ENCODE measurements around the gene NR0B2.

Gene NR0B2

GRCh38 chr1:26945728-26946127 lies 32.0 kb upstream of the NR0B2 start:
- Histone ChIP-seq H4K8ac (ENCODE audit: low read depth, low read length) (no peak overlapping the region), H3K23ac (ENCODE audit: low read depth, low read length, poor library complexity) (no peak overlapping the region), H3K36me3 (replicated peaks in 1 of 2; ENCODE audit: control insufficient read depth in 2 of 2, insufficient read depth in 2 of 2, low read length in 2 of 2) (peaks cover 42 to 60% of the 10 kb centered on the region in 2 donors), H3K4me1 (ENCODE audit: control insufficient read depth in 2 of 2, insufficient read depth in 1 of 2, low read depth in 1 of 2, low read length in 2 of 2) (no peaks in the 10 kb centered on the region), H3K18ac (ENCODE audit: low read length) (no peak overlapping the region), H2BK5ac (ENCODE audit: low read length) (no peak overlapping the region), H3K27me3 (ENCODE audit: control insufficient read depth in 3 of 3, insufficient read depth in 3 of 3, low read depth in 1 of 3, low read length in 3 of 3) (no peaks in the 10 kb centered on the region), H3K4me3 (ENCODE audit: low read length in 2 of 2) (no peak overlapping the region), H3K4ac (ENCODE audit: low read length) (no peak overlapping the region), H3K9me3 (replicated peaks in 1 of 2; ENCODE audit: control insufficient read depth in 2 of 2, insufficient read depth in 1 of 2, low read depth in 1 of 2, low read length in 2 of 2) (peaks cover 0 to 4% of the 10 kb centered on the region in 2 donors), H2BK15ac (ENCODE audit: low read length) (no peak overlapping the region), H2BK12ac (ENCODE audit: low read length) (no peak overlapping the region), H2BK120ac (ENCODE audit: low read depth, low read length) (no peak overlapping the region), H3K4me2 (ENCODE audit: insufficient read depth, low read length, poor library complexity, severe bottlenecking) (no peak overlapping the region), H2AFZ (ENCODE audit: low read length) (no peak overlapping the region), H4K91ac (ENCODE audit: low read depth, low read length, poor library complexity) (no peak overlapping the region), H3K9ac (ENCODE audit: low read depth, low read length, poor library complexity) (no peak overlapping the region), H3K14ac (ENCODE audit: low read length) (no peak overlapping the region), H3K79me1 (ENCODE audit: low read depth, low read length) (peaks cover 4% of the 10 kb centered on the region), H3K27ac (replicated peaks; ENCODE audit: low read length) (no peak overlapping the region), H2AK5ac (ENCODE audit: low read depth, low read length) (no peak overlapping the region)
- no peak for DNase-seq (ENCODE audit: low spot score)
- no CpG with 5 or more reads among the region's 8 CpGs for WGBS, 2 donors (ENCODE audit: extremely low coverage in 2 of 2, insufficient read length in 2 of 2, insufficient replicate concordance in 1 of 2)

GRCh38 chr1:26945138-26945537 lies 31.4 kb upstream of the NR0B2 start:
- H3K9ac ChIP-seq (ENCODE audit: low read depth, low read length, poor library complexity): no peak overlapping the region
- no peak overlapping the region for H3K4me2 ChIP-seq (ENCODE audit: insufficient read depth, low read length, poor library complexity, severe bottlenecking)
- H3K4ac ChIP-seq (ENCODE audit: low read length): no peak overlapping the region
- H3K27ac ChIP-seq (replicated peaks; ENCODE audit: low read length): no peak overlapping the region
- H4K8ac ChIP-seq (ENCODE audit: low read depth, low read length): no peak overlapping the region
- no peak overlapping the region for H2AK5ac ChIP-seq (ENCODE audit: low read depth, low read length)
- no peak overlapping the region for H4K91ac ChIP-seq (ENCODE audit: low read depth, low read length, poor library complexity)
- no peak overlapping the region for H2BK15ac ChIP-seq (ENCODE audit: low read length)
- no peak overlapping the region for H2BK12ac ChIP-seq (ENCODE audit: low read length)
- peaks cover 42 to 60% of the 10 kb centered on the region in 2 donors for H3K36me3 ChIP-seq (replicated peaks in 1 of 2; ENCODE audit: control insufficient read depth in 2 of 2, insufficient read depth in 2 of 2, low read length in 2 of 2)
- no peaks in the 10 kb centered on the region for H3K4me1 ChIP-seq (ENCODE audit: control insufficient read depth in 2 of 2, insufficient read depth in 1 of 2, low read depth in 1 of 2, low read length in 2 of 2)
- H2BK120ac ChIP-seq (ENCODE audit: low read depth, low read length): no peak overlapping the region
- H3K14ac ChIP-seq (ENCODE audit: low read length): no peak overlapping the region
- no CpG with 5 or more reads among the region's 2 CpGs for WGBS, 2 donors (ENCODE audit: extremely low coverage in 2 of 2, insufficient read length in 2 of 2, insufficient replicate concordance in 1 of 2)
- H3K9me3 ChIP-seq (replicated peaks in 1 of 2; ENCODE audit: control insufficient read depth in 2 of 2, insufficient read depth in 1 of 2, low read depth in 1 of 2, low read length in 2 of 2): peaks cover 0 to 4% of the 10 kb centered on the region in 2 donors
- no peak overlapping the region for H3K23ac ChIP-seq (ENCODE audit: low read depth, low read length, poor library complexity)
- no peak overlapping the region for H2AFZ ChIP-seq (ENCODE audit: low read length)
- peaks cover 4% of the 10 kb centered on the region for H3K79me1 ChIP-seq (ENCODE audit: low read depth, low read length)
- no peaks in the 10 kb centered on the region for H3K27me3 ChIP-seq (ENCODE audit: control insufficient read depth in 3 of 3, insufficient read depth in 3 of 3, low read depth in 1 of 3, low read length in 3 of 3)
- H3K4me3 ChIP-seq (ENCODE audit: low read length in 2 of 2): no peak overlapping the region
- no peak overlapping the region for H2BK5ac ChIP-seq (ENCODE audit: low read length)
- no peak for DNase-seq (ENCODE audit: low spot score)
- no peak overlapping the region for H3K18ac ChIP-seq (ENCODE audit: low read length)

- Histone ChIP-seq H3K14ac (ENCODE audit: low read length) (no peak overlapping the region), H4K8ac (ENCODE audit: low read depth, low read length) (no peak overlapping the region), H3K4me3 (ENCODE audit: low read length in 2 of 2) (peak overlapping the region in 1 of 2 donors; percentile 32), H3K27me3 (ENCODE audit: control insufficient read depth in 3 of 3, insufficient read depth in 3 of 3, low read depth in 1 of 3, low read length in 3 of 3) (no peaks in the 10 kb centered on the region), H3K9me3 (replicated peaks in 1 of 2; ENCODE audit: control insufficient read depth in 2 of 2, insufficient read depth in 1 of 2, low read depth in 1 of 2, low read length in 2 of 2) (peaks cover 0 to 4% of the 10 kb centered on the region in 2 donors), H3K79me1 (ENCODE audit: low read depth, low read length) (peaks cover 6% of the 10 kb centered on the region), H3K23ac (ENCODE audit: low read depth, low read length, poor library complexity) (peak overlapping the region; percentile 65), H2BK120ac (ENCODE audit: low read depth, low read length) (no peak overlapping the region), H4K91ac (ENCODE audit: low read depth, low read length, poor library complexity) (no peak overlapping the region), H3K18ac (ENCODE audit: low read length) (no peak overlapping the region), H2AFZ (ENCODE audit: low read length) (no peak overlapping the region), H3K9ac (ENCODE audit: low read depth, low read length, poor library complexity) (no peak overlapping the region), H3K27ac (replicated peaks; ENCODE audit: low read length) (no peak overlapping the region), H2BK12ac (ENCODE audit: low read length) (no peak overlapping the region), H2BK15ac (ENCODE audit: low read length) (no peak overlapping the region), H2AK5ac (ENCODE audit: low read depth, low read length) (no peak overlapping the region), H3K4ac (ENCODE audit: low read length) (no peak overlapping the region), H3K4me2 (ENCODE audit: insufficient read depth, low read length, poor library complexity, severe bottlenecking) (no peak overlapping the region), H2BK5ac (ENCODE audit: low read length) (peak overlapping the region; percentile 53), H3K36me3 (replicated peaks in 1 of 2; ENCODE audit: control insufficient read depth in 2 of 2, insufficient read depth in 2 of 2, low read length in 2 of 2) (peaks cover 47 to 84% of the 10 kb centered on the region in 2 donors), H3K4me1 (ENCODE audit: control insufficient read depth in 2 of 2, insufficient read depth in 1 of 2, low read depth in 1 of 2, low read length in 2 of 2) (no peaks in the 10 kb centered on the region)
- WGBS, 2 donors (ENCODE audit: extremely low coverage in 2 of 2, insufficient read length in 2 of 2, insufficient replicate concordance in 1 of 2): no CpG with 5 or more reads among the region's 12 CpGs
- no peak for DNase-seq (ENCODE audit: low spot score)
Measured at GRCh38 chr1:26942656-26943055, 28.9 kb upstream of the NR0B2 start.

GRCh38 chr1:26941311-26941710 lies 27.5 kb upstream of the NR0B2 start:
- no peaks in the 10 kb centered on the region for H3K9me3 ChIP-seq (replicated peaks in 1 of 2; ENCODE audit: control insufficient read depth in 2 of 2, insufficient read depth in 1 of 2, low read depth in 1 of 2, low read length in 2 of 2)
- H3K9ac ChIP-seq (ENCODE audit: low read depth, low read length, poor library complexity): no peak overlapping the region
- no peak overlapping the region for H3K4me3 ChIP-seq (ENCODE audit: low read length in 2 of 2)
- no peak overlapping the region for H3K27ac ChIP-seq (replicated peaks; ENCODE audit: low read length)
- no peak overlapping the region for H4K91ac ChIP-seq (ENCODE audit: low read depth, low read length, poor library complexity)
- H3K14ac ChIP-seq (ENCODE audit: low read length): no peak overlapping the region
- DNase-seq (ENCODE audit: low spot score): no peak
- H3K79me1 ChIP-seq (ENCODE audit: low read depth, low read length): peaks cover 10% of the 10 kb centered on the region
- no peaks in the 10 kb centered on the region for H3K4me1 ChIP-seq (ENCODE audit: control insufficient read depth in 2 of 2, insufficient read depth in 1 of 2, low read depth in 1 of 2, low read length in 2 of 2)
- H3K36me3 ChIP-seq (replicated peaks in 1 of 2; ENCODE audit: control insufficient read depth in 2 of 2, insufficient read depth in 2 of 2, low read length in 2 of 2): peaks cover 46 to 88% of the 10 kb centered on the region in 2 donors
- no peak overlapping the region for H4K8ac ChIP-seq (ENCODE audit: low read depth, low read length)
- H2AK5ac ChIP-seq (ENCODE audit: low read depth, low read length): no peak overlapping the region
- H2AFZ ChIP-seq (ENCODE audit: low read length): no peak overlapping the region
- H3K27me3 ChIP-seq (ENCODE audit: control insufficient read depth in 3 of 3, insufficient read depth in 3 of 3, low read depth in 1 of 3, low read length in 3 of 3): no peaks in the 10 kb centered on the region
- H3K4ac ChIP-seq (ENCODE audit: low read length): no peak overlapping the region
- no peak overlapping the region for H3K18ac ChIP-seq (ENCODE audit: low read length)
- H3K23ac ChIP-seq (ENCODE audit: low read depth, low read length, poor library complexity): no peak overlapping the region
- H3K4me2 ChIP-seq (ENCODE audit: insufficient read depth, low read length, poor library complexity, severe bottlenecking): no peak overlapping the region
- H2BK5ac ChIP-seq (ENCODE audit: low read length): no peak overlapping the region
- H2BK12ac ChIP-seq (ENCODE audit: low read length): no peak overlapping the region
- no CpG with 5 or more reads among the region's 10 CpGs for WGBS, 2 donors (ENCODE audit: extremely low coverage in 2 of 2, insufficient read length in 2 of 2, insufficient replicate concordance in 1 of 2)
- H2BK15ac ChIP-seq (ENCODE audit: low read length): no peak overlapping the region
- H2BK120ac ChIP-seq (ENCODE audit: low read depth, low read length): no peak overlapping the region

Data from neuronal stem cell (in vitro differentiated cells).